Adrenal gland (tissue), 5 donors: ENCODE data around the gene TSPAN4.

Experiments used
- CTCF ChIP-seq, 6 experiments: fragments of 450-650 bp in 4 of 6; fragments of 200-600 bp in 2 of 6; sonication (generic) in 1 of 6; IDR thresholded peaks; 1 replicate in 5 of 6; 2 replicates in 1 of 6; pipeline versions ENCODE4 v1.5.1 to v1.8.0; 2016 to 2021; ENCODE audit warnings: antibody characterized with exemption in 6 of 6, mild to moderate bottlenecking in 2 of 6, moderate library complexity in 1 of 6
- POLR2A ChIP-seq, 2 donors: fragments of 450-650 bp; IDR thresholded peaks; one replicate each; pipeline ENCODE4 v1.6.1; 2017; ENCODE audit warnings: antibody characterized with exemption in 2 of 2, mild to moderate bottlenecking in 2 of 2, moderate library complexity in 1 of 2
- donor health status: DM: no; HTN: no; CAD: no.

- TF ChIP-seq CTCF (IDR thresholded peaks at IDR 0.05) (no peak), POLR2A (IDR thresholded peaks at IDR 0.05) (no peak)
Observed at GRCh38 chr11:793556-793955, 49.1 kb upstream of the TSPAN4 start.
